Measurements from ENCODE around the gene PTBP1. TPM values are rescaled to one million over a fixed set of nuclear protein-coding genes. Genes with fewer than 3 reads are reported as not detected.

Gene PTBP1
- total and polyA plus RNA-seq, 2 of the 13 experiments (the other 11 are each of a cell fraction or from before 2014, with no cell fraction given) = 195 to 288 TPM

DNA sequence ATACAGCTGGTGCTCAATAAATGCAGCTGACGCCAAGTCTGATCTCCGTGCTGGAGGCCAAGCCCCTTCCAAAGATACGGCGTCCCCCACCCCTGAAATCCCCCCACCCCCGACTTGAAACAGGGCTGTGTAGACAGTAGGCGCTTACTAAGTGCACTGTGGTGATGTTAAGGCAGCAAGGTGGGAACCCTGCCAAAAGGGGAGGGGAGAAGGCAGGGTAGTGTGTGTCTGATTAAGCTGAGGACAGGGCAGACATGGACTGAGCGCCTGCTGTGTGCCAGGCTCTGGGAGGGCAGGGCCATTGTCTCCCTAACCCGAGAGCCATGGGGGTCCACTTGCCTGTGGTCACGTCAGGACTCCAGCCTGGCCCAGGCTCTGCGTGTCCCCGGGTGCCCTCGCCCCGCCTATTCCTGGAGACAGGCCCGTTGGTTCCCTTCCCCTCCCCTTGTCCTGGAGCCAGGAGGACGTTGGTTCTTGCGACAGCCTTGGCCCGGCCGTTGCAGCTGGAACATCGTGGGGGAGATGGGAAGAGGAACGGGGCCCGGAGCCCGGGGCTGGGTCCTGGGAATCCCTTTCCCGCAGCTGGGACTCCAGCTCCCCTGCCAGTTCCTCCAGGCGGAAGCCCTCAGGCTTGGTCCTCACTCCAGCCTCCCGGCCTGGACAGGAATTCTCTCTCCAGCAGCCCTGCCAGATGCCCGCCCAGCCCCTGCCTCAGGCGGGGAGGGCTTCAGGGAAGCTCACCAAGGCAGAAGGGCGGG is 53.1 kb downstream of the PTBP1 start:
- DNase-seq (ENCODE audit: low spot score) (no peak), FAIRE-seq (no peak), ATAC-seq (peak; percentile 62)
- no peak overlapping the region for H3K27ac ChIP-seq (ENCODE audit: extremely low read length, insufficient read depth, low read length)
- BruUV-seq (replicated peaks) = no TSS peak
- peaks cover 21% of the 10 kb centered on the region; the same call in 1 of the 2 replicates for H3K4me1 ChIP-seq (ENCODE audit: insufficient read depth, low read length)
- in situ Hi-C loops (cut with HindIII; ENCODE audit: extremely low pct_ligation_motif_present, low pct_unique_long_range_greater_than_20kb) = loop anchor here (10.0 kb wide), 1 partner anchor 86 kb away; no protein-coding TSS in a partner anchor
- no peak overlapping the region for H3K9ac ChIP-seq (ENCODE audit: insufficient read depth, low read depth, low read length)
- H2AFZ ChIP-seq (ENCODE audit: low read length) = no peak overlapping the region
- no peaks in the 10 kb centered on the region for H3K79me2 ChIP-seq (ENCODE audit: insufficient read depth, low read length)
- H3K27me3 ChIP-seq (ENCODE audit: control insufficient read depth in 1 of 2, insufficient read depth in 2 of 2, low read length in 2 of 2) = peaks cover 10 to 49% of the 10 kb centered on the region in 2 experiments
- H3K9me3 ChIP-seq (ENCODE audit: low read length) = no peaks in the 10 kb centered on the region
- ChIA-PET POLR2A (interaction anchor here (0.9 to 1.1 kb wide), 2 partner anchors 51 to 68 kb away, joined by 3 to 4 read pairs; no protein-coding TSS in a partner anchor), CTCF (ENCODE audit: low intra/inter-chr PET ratio, low total read pairs) (no interaction called here)
- peak overlapping the region in 1 of 3 experiments; percentile 24; a peak in 1 of 6 replicates for H3K4me3 ChIP-seq (replicated peaks in 1 of 3; ENCODE audit: insufficient read depth in 1 of 3, low read depth in 2 of 3, low read length in 3 of 3)
- H3K4me2 ChIP-seq (ENCODE audit: low read depth, low read length) = peak overlapping the region; percentile 54; the same call in 1 of the 2 replicates
- WGBS (ENCODE audit: low lambda C conversion rate) = 15% methylated on average over 13 of the region's 28 CpGs
- intact Hi-C loops (cut with micrococcal nuclease; ENCODE audit: unreplicated experiment) = no loop called here
- no peaks in the 10 kb centered on the region for H3K36me3 ChIP-seq (replicated peaks in 1 of 2; ENCODE audit: control insufficient read depth in 1 of 2, insufficient read depth in 2 of 2, low read length in 2 of 2)
- no peaks in the 10 kb centered on the region for H4K20me1 ChIP-seq (ENCODE audit: insufficient read depth, low read length)
- TF ChIP-seq ZNF768 (CRISPR knock-in tag; IDR thresholded peaks at IDR 0.05) = 0 out of 2 replicates have a peak, but pooled peaks have one; percentile 15
- TF ChIP-seq ZMYM3 (CRISPR knock-in tag; IDR thresholded peaks at IDR 0.05) = 0 out of 2 replicates have a peak, but pooled peaks have one; percentile 34
- peak; percentile 21; the same call in 1 of the 2 replicates for TF ChIP-seq GABPB1 (CRISPR knock-in tag; IDR thresholded peaks at IDR 0.05)
- TF ChIP-seq, protein P1, sequence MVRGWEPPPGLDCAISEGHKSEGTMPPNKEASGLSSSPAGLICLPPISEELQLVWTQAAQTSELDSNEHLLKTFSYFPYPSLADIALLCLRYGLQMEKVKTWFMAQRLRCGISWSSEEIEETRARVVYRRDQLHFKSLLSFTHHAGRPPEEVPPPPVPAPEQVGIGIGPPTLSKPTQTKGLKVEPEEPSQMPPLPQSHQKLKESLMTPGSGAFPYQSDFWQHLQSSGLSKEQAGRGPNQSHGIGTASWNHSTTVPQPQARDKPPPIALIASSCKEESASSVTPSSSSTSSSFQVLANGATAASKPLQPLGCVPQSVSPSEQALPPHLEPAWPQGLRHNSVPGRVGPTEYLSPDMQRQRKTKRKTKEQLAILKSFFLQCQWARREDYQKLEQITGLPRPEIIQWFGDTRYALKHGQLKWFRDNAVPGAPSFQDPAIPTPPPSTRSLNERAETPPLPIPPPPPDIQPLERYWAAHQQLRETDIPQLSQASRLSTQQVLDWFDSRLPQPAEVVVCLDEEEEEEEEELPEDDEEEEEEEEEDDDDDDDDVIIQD (CRISPR knock-in tag; IDR thresholded peaks at IDR 0.05; ENCODE audit: low read depth) = no peak
- TF ChIP-seq, protein P2, sequence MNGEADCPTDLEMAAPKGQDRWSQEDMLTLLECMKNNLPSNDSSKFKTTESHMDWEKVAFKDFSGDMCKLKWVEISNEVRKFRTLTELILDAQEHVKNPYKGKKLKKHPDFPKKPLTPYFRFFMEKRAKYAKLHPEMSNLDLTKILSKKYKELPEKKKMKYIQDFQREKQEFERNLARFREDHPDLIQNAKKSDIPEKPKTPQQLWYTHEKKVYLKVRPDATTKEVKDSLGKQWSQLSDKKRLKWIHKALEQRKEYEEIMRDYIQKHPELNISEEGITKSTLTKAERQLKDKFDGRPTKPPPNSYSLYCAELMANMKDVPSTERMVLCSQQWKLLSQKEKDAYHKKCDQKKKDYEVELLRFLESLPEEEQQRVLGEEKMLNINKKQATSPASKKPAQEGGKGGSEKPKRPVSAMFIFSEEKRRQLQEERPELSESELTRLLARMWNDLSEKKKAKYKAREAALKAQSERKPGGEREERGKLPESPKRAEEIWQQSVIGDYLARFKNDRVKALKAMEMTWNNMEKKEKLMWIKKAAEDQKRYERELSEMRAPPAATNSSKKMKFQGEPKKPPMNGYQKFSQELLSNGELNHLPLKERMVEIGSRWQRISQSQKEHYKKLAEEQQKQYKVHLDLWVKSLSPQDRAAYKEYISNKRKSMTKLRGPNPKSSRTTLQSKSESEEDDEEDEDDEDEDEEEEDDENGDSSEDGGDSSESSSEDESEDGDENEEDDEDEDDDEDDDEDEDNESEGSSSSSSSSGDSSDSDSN (CRISPR knock-in tag; IDR thresholded peaks at IDR 0.05) = peak; percentile 65
- no peak for TF ChIP-seq IKZF1 (IDR thresholded peaks at IDR 0.05)
- no peak for TF ChIP-seq ZNF781 (CRISPR knock-in tag; IDR thresholded peaks at IDR 0.05; ENCODE audit: borderline replicate concordance, not compliant biosample characterization)
- TF ChIP-seq, protein P3, sequence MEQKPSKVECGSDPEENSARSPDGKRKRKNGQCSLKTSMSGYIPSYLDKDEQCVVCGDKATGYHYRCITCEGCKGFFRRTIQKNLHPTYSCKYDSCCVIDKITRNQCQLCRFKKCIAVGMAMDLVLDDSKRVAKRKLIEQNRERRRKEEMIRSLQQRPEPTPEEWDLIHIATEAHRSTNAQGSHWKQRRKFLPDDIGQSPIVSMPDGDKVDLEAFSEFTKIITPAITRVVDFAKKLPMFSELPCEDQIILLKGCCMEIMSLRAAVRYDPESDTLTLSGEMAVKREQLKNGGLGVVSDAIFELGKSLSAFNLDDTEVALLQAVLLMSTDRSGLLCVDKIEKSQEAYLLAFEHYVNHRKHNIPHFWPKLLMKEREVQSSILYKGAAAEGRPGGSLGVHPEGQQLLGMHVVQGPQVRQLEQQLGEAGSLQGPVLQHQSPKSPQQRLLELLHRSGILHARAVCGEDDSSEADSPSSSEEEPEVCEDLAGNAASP (CRISPR knock-in tag; IDR thresholded peaks at IDR 0.05; ENCODE audit: borderline replicate concordance) = peak; percentile 80; the same call in 1 of the 2 replicates
- no peak for TF ChIP-seq ZNF263 (CRISPR knock-in tag; IDR thresholded peaks at IDR 0.05)
- no peak for TF ChIP-seq JUN (CRISPR knock-in tag; IDR thresholded peaks at IDR 0.05)
- peak; percentile 81 for TF ChIP-seq RXRA (CRISPR knock-in tag; IDR thresholded peaks at IDR 0.05)
- 0 out of 2 replicates have a peak, but pooled peaks have one; percentile 25 for TF ChIP-seq RXRB (CRISPR knock-in tag; IDR thresholded peaks at IDR 0.05; ENCODE audit: borderline replicate concordance)
- TF ChIP-seq, protein P4, sequence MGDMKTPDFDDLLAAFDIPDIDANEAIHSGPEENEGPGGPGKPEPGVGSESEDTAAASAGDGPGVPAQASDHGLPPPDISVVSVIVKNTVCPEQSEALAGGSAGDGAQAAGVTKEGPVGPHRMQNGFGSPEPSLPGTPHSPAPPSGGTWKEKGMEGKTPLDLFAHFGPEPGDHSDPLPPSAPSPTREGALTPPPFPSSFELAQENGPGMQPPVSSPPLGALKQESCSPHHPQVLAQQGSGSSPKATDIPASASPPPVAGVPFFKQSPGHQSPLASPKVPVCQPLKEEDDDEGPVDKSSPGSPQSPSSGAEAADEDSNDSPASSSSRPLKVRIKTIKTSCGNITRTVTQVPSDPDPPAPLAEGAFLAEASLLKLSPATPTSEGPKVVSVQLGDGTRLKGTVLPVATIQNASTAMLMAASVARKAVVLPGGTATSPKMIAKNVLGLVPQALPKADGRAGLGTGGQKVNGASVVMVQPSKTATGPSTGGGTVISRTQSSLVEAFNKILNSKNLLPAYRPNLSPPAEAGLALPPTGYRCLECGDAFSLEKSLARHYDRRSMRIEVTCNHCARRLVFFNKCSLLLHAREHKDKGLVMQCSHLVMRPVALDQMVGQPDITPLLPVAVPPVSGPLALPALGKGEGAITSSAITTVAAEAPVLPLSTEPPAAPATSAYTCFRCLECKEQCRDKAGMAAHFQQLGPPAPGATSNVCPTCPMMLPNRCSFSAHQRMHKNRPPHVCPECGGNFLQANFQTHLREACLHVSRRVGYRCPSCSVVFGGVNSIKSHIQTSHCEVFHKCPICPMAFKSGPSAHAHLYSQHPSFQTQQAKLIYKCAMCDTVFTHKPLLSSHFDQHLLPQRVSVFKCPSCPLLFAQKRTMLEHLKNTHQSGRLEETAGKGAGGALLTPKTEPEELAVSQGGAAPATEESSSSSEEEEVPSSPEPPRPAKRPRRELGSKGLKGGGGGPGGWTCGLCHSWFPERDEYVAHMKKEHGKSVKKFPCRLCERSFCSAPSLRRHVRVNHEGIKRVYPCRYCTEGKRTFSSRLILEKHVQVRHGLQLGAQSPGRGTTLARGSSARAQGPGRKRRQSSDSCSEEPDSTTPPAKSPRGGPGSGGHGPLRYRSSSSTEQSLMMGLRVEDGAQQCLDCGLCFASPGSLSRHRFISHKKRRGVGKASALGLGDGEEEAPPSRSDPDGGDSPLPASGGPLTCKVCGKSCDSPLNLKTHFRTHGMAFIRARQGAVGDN (CRISPR knock-in tag; IDR thresholded peaks at IDR 0.05) = peak; percentile 30
- 0 out of 2 replicates have a peak, but pooled peaks have one; percentile 16 for TF ChIP-seq SALL1 (CRISPR knock-in tag; IDR thresholded peaks at IDR 0.05)
